ENCODE results near the gene MYNN. TPM values are rescaled to one million over a fixed set of nuclear protein-coding genes. Genes with fewer than 3 reads are reported as not detected.
A peak's percentile ranks its signal among the peaks of the same experiment; 100 is the strongest.

The MYNN gene
- total RNA-seq, 2 experiments from 2014 or later = 14.9 to 15.6 TPM

GRCh38 chr3:169787120-169787519 is 13.9 kb downstream of the MYNN start:
- Mint-ChIP-seq H3K4me3 (no peak overlapping the region), H3K9me3 (no peaks in the 10 kb centered on the region), H3K27ac (no peak overlapping the region), H3K4me1 (peaks cover 34% of the 10 kb centered on the region), H3K36me3 (ENCODE audit: low read depth) (peaks cover 70% of the 10 kb centered on the region), H3K27me3 (no peaks in the 10 kb centered on the region)
- POLR2A ChIA-PET = interaction anchor here (1.8 kb wide), 1 partner anchor 13 kb away, joined by 8 read pairs; no protein-coding TSS in a partner anchor
- no peak for DNase-seq
- CTCF ChIA-PET = no interaction called here

- Mint-ChIP-seq H3K4me1 (peaks cover 30% of the 10 kb centered on the region), H3K36me3 (ENCODE audit: low read depth) (peaks cover 70% of the 10 kb centered on the region), H3K9me3 (no peaks in the 10 kb centered on the region), H3K27me3 (no peaks in the 10 kb centered on the region), H3K27ac (no peak overlapping the region), H3K4me3 (no peak overlapping the region)
- CTCF ChIA-PET = no interaction called here
- POLR2A ChIA-PET = no interaction called here
- no peak for DNase-seq
Measured at GRCh38 chr3:169787791-169788190, 14.6 kb downstream of the MYNN start.

- no peak overlapping the region for H3K27ac Mint-ChIP-seq
- CTCF ChIA-PET = no interaction called here
- H3K27me3 Mint-ChIP-seq = no peaks in the 10 kb centered on the region
- H3K36me3 Mint-ChIP-seq (ENCODE audit: low read depth) = peaks cover 66% of the 10 kb centered on the region
- H3K4me1 Mint-ChIP-seq = peaks cover 29% of the 10 kb centered on the region
- no peaks in the 10 kb centered on the region for H3K9me3 Mint-ChIP-seq
- no peak overlapping the region for H3K4me3 Mint-ChIP-seq
- DNase-seq = no peak
- POLR2A ChIA-PET = interaction anchor here (1.0 kb wide), 1 partner anchor 15 kb away, joined by 3 read pairs; no protein-coding TSS in a partner anchor
Measured at GRCh38 chr3:169790219-169790618, 17.0 kb downstream of the MYNN start.

DNA sequence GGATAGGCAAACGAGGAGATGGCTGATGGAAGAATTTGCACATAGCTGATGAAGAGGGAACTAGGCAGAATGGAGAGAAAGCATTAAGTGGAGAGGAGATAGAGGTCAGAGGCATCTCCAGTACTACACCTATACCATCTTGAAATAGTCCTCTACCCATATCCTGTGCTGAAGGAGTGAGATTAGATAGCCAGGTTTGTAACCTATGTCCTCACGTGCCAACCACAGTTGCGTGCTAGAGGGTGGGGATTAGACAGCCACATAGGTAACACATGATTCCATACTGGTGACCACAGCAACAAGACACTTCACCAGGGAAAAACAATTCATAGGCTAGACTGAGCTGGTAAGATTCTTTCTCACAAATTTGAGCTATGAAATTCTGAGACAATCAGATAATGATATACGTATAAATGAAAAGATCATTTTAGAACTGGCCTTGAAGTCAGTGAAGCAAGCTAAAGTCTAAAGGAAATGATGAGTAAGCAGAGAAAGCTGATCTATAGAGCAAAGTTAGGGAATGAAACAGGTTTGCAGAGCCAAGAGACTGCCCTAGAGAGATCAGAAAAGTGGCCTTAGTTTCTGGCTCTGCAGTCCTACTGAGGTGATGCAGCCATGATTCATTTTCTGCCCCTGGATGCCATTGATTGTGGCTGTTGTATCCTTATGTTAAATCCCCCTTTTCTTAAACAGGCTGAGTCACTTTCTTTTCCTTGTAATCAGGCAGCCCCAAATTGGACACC is 17.7 kb downstream of the MYNN start:
- H3K4me1 Mint-ChIP-seq = peaks cover 27% of the 10 kb centered on the region
- peaks cover 60% of the 10 kb centered on the region for H3K36me3 Mint-ChIP-seq (ENCODE audit: low read depth)
- H3K27ac Mint-ChIP-seq = no peak overlapping the region
- ChIA-PET POLR2A (interaction anchor here (0.9 to 1.0 kb wide), 2 partner anchors 15 to 18 kb away, joined by 3 to 4 read pairs; partner anchors contain the start of gene MYNN), CTCF (no interaction called here)
- H3K9me3 Mint-ChIP-seq = no peaks in the 10 kb centered on the region
- no peak for DNase-seq
- H3K27me3 Mint-ChIP-seq = no peaks in the 10 kb centered on the region
- no peak overlapping the region for H3K4me3 Mint-ChIP-seq

DNA sequence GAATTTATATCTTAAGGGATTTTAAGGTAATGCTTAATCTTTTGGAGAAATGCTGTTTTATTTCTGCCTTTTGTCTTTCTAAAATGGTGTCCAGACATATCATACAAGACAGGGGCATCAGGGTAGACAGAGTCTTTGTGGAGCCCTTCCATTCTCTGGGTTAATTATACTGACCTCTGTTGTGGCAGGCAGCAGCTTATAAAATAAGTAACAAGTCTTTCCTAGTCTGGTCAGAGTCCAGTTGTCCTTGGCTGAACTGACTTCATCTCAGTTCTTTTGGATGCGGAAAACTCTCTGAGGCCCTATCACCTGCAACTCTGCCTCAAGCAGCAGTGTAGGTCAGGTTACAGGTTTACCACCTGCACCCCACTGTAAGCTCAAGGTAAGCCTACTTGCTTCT is 19.2 kb downstream of the MYNN start:
- POLR2A ChIA-PET = no interaction called here
- H3K36me3 Mint-ChIP-seq (ENCODE audit: low read depth) = peaks cover 51% of the 10 kb centered on the region
- no peak for DNase-seq
- no peaks in the 10 kb centered on the region for H3K9me3 Mint-ChIP-seq
- H3K4me1 Mint-ChIP-seq = peaks cover 25% of the 10 kb centered on the region
- CTCF ChIA-PET = no interaction called here
- no peaks in the 10 kb centered on the region for H3K27me3 Mint-ChIP-seq
- H3K27ac Mint-ChIP-seq = no peak overlapping the region
- H3K4me3 Mint-ChIP-seq = no peak overlapping the region

DNA sequence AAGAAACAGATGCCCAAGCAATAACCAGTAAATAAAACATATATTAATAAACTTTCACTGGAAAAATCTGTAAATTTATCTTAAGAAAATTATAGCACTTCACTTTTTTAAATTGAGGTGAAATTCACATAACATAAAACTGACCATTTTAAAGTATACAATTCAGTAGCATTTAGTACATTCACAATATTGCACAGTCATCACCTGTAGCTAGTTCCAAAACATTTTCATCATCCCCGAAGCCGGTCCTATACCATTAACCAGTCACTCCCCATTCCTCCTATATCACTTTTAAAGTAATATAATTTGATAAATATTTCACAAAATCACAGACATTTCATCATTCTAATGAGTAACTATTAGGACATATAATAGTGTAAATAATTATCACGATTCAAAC is 31.5 kb downstream of the MYNN start:
- DNase-seq = no peak
- CTCF ChIA-PET = interaction anchor here (0.8 kb wide), 1 partner anchor 9 kb away, joined by 3 read pairs; no protein-coding TSS in a partner anchor
- Mint-ChIP-seq H3K27me3 (no peaks in the 10 kb centered on the region), H3K4me3 (no peak overlapping the region), H3K9me3 (no peaks in the 10 kb centered on the region), H3K27ac (no peak overlapping the region), H3K4me1 (peaks cover 16% of the 10 kb centered on the region), H3K36me3 (ENCODE audit: low read depth) (peaks cover 14% of the 10 kb centered on the region)
- POLR2A ChIA-PET = interaction anchor here (2.2 kb wide), 1 partner anchor 31 kb away, joined by 9 read pairs; the partner anchor contains the start of gene MYNN

GRCh38 chr3:169809230-169809795 is 36.1 kb downstream of the MYNN start:
- peaks cover 6% of the 10 kb centered on the region for H3K36me3 Mint-ChIP-seq (ENCODE audit: low read depth)
- H3K9me3 Mint-ChIP-seq = no peaks in the 10 kb centered on the region
- peak overlapping the region; percentile 67 for H3K27ac Mint-ChIP-seq
- CTCF ChIA-PET = interaction anchor here (0.8 to 1.1 kb wide), 2 partner anchors 15 to 145 kb away, joined by 3 read pairs; no protein-coding TSS in a partner anchor
- peaks cover 52% of the 10 kb centered on the region for H3K4me1 Mint-ChIP-seq
- no peak for DNase-seq
- POLR2A ChIA-PET = interaction anchor here (1.2 to 6.4 kb wide), 4 partner anchors 28 to 45 kb away, joined by 3 to 83 read pairs (median 6); partner anchors contain the start of genes MYNN and TERC
- no peaks in the 10 kb centered on the region for H3K27me3 Mint-ChIP-seq
- peak overlapping the region; percentile 2 for H3K4me3 Mint-ChIP-seq

DNA sequence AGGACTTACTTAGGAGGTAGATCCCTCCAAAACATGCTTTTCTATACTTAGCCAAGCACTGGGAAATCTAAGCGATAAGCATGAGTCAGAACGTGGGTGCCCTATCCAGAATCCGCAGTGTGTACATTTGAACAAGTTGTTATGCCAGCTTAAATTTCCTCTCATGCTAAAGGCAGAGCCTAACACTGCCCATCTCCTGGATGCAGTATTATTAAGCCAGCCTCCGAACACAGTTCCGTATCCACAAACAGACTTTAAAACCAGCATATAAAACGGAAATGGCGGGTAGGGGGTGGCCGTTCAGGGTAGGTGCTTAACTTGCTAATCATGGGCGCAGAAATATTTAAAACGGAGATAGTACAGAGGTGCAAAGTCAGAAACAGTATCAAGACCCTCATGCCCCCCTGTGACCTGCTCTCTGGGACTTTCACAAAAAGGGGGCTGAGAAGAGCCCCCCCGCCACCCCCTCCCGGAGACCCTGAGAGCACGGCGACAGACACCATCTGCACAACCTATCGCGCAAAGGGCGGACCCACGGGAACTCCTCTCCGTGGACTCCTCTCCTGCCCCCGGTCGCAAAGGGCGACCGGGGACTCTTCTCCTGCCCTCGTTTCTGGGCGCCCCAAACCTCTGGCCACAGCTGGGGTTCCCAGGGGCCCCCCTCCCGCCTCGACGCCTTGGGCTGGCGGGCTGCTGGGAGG is 38.6 kb downstream of the MYNN start:
- peaks cover 9% of the 10 kb centered on the region for H3K27me3 Mint-ChIP-seq
- CTCF ChIA-PET = interaction anchor here (0.7 to 3.0 kb wide), 8 partner anchors 10 to 564 kb away, joined by 3 to 10 read pairs (median 4); partner anchors contain the start of genes MYNN and SEC62
- POLR2A ChIA-PET = interaction anchor here (0.8 to 6.4 kb wide), 9 partner anchors 9 to 1057 kb away, joined by 3 to 83 read pairs (median 6); partner anchors contain the start of genes ACTRT3, MYNN, SEC62 and TERC
- H3K4me3 Mint-ChIP-seq = peak overlapping the region; percentile 70
- H3K9me3 Mint-ChIP-seq = peaks cover 9% of the 10 kb centered on the region
- DNase-seq = peak; percentile 36
- H3K4me1 Mint-ChIP-seq = peaks cover 53% of the 10 kb centered on the region
- peaks cover 11% of the 10 kb centered on the region for H3K36me3 Mint-ChIP-seq (ENCODE audit: low read depth)
- H3K27ac Mint-ChIP-seq = peak overlapping the region; percentile 65

- Mint-ChIP-seq H3K4me3 (peak within 1 kb of the TSS; percentile 70), H3K27ac (peak within 1 kb of the TSS; percentile 83), H3K4me1 (peaks cover 53% of the 10 kb centered on the region), H3K27me3 (peaks cover 13% of the 10 kb centered on the region), H3K9me3 (peaks cover 9% of the 10 kb centered on the region), H3K36me3 (ENCODE audit: low read depth) (peaks cover 11% of the 10 kb centered on the region)
- ChIA-PET POLR2A (interaction anchor here (1.0 to 6.4 kb wide), 9 partner anchors 9 to 1057 kb away, joined by 3 to 83 read pairs (median 6); partner anchors contain the start of genes ACTRT3, MYNN, SEC62 and TERC), CTCF (interaction anchor here (0.7 to 3.0 kb wide), 10 partner anchors 9 to 563 kb away, joined by 3 to 10 read pairs (median 4); partner anchors contain the start of genes MYNN and SEC62)
- peak; percentile 85 for DNase-seq
Measured at GRCh38 chr3:169812332-169813235, 39.4 kb downstream of the MYNN start, which contains the start of the genes LRRC34 and LRRIQ4. Gene LRRC34 (minus strand): TSS chr3:169812904. CDS start chr3:169812548, 356 bp downstream. Gene LRRIQ4 (plus strand): TSS chr3:169812870. CDS start chr3:169821922, 9,052 bp downstream.

- POLR2A ChIA-PET = interaction anchor here (1.1 to 6.4 kb wide), 6 partner anchors 30 to 154 kb away, joined by 3 to 83 read pairs (median 12); partner anchors contain the start of genes ACTRT3, MYNN, SEC62 and TERC
- peaks cover 9% of the 10 kb centered on the region for H3K36me3 Mint-ChIP-seq (ENCODE audit: low read depth)
- CTCF ChIA-PET = interaction anchor here (1.2 to 3.0 kb wide), 5 partner anchors 9 to 41 kb away, joined by 3 to 10 read pairs (median 3); partner anchors contain the start of gene MYNN
- peaks cover 49% of the 10 kb centered on the region for H3K4me1 Mint-ChIP-seq
- H3K9me3 Mint-ChIP-seq = peaks cover 9% of the 10 kb centered on the region
- peak overlapping the region; percentile 70 for H3K4me3 Mint-ChIP-seq
- H3K27me3 Mint-ChIP-seq = peaks cover 18% of the 10 kb centered on the region
- peak overlapping the region; percentile 83 for H3K27ac Mint-ChIP-seq
- DNase-seq = no peak
Measured at GRCh38 chr3:169813278-169813677, 40.1 kb downstream of the MYNN start.

DNA sequence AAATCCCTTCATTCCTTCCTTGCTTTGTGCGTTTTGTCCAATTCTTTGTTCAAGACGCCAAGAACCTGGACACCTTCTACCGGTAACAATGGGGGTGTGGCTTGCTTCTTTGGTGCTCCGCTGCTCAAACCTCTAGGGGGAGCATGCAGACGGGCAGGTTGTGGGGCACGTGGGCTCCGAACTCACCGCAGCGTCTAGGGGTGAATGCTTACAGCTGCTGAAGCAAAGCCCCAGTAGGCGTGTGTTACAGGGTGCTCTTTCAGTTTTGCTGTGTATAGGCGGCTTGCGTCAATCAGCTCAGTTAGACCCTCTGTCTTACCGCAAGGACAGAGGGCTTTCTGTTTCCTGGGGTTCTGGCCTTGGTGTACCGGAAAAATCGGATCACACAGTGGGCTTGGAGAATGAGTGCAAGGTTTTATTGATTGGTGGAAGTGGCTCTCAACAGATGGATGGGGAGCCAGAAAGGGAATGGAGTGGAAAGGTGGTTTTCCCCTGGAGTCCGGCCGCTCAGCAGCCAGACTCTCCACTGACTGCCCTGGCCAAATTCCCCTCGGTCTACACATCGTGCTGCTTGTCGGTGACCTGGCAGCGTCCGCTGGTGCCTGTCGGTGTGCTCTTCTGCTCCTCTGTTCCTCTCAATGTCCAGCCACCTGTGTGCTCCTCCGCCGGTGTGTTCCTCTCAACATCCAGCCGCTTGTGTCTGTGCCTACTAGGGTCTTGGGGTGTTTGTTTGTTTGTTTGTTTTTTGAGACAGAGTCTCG is 40.7 kb downstream of the MYNN start:
- peak; percentile 84 for DNase-seq
- peaks cover 43% of the 10 kb centered on the region for H3K4me1 Mint-ChIP-seq
- peak overlapping the region; percentile 83 for H3K27ac Mint-ChIP-seq
- ChIA-PET POLR2A (interaction anchor here (2.5 to 6.4 kb wide), 4 partner anchors 33 to 49 kb away, joined by 10 to 83 read pairs (median 22); partner anchors contain the start of genes ACTRT3, MYNN and TERC), CTCF (interaction anchor here (0.6 to 2.3 kb wide), 7 partner anchors 8 to 153 kb away, joined by 3 to 6 read pairs (median 3); partner anchors contain the start of gene SEC62)
- peaks cover 9% of the 10 kb centered on the region for H3K9me3 Mint-ChIP-seq
- H3K36me3 Mint-ChIP-seq (ENCODE audit: low read depth) = peaks cover 7% of the 10 kb centered on the region
- peak overlapping the region; percentile 70 for H3K4me3 Mint-ChIP-seq
- H3K27me3 Mint-ChIP-seq = peaks cover 25% of the 10 kb centered on the region
